BLaER1 (cell line): ENCODE results near the gene LDAH.

Experiments
- H3K27ac ChIP-seq: shearing (Covaris generic); formaldehyde crosslinking; 2 replicates; pipeline ENCODE4 v1.8.1; 2022
- H3K27me3 ChIP-seq: shearing (Covaris generic); formaldehyde crosslinking; 2 replicates; pipeline ENCODE4 v1.8.1; 2022
- H3K36me3 ChIP-seq: shearing (Covaris generic); formaldehyde crosslinking; 2 replicates; pipeline ENCODE4 v1.8.1; 2022
- H3K4me1 ChIP-seq: shearing (Covaris generic); formaldehyde crosslinking; 2 replicates; pipeline ENCODE4 v1.8.1; 2022
- H3K4me2 ChIP-seq: shearing (Covaris generic); formaldehyde crosslinking; 2 replicates; pipeline ENCODE4 v1.8.1; 2022
- H3K4me3 ChIP-seq: shearing (Covaris generic); formaldehyde crosslinking; 2 replicates; pipeline ENCODE4 v1.8.1; 2022
- H3K9ac ChIP-seq: shearing (Covaris generic); formaldehyde crosslinking; 2 replicates; pipeline ENCODE4 v1.8.1; 2022
- H3K9me3 ChIP-seq: shearing (Covaris generic); formaldehyde crosslinking; 2 replicates; pipeline ENCODE4 v1.8.1; 2022
- H4K20me1 ChIP-seq: shearing (Covaris generic); formaldehyde crosslinking; 2 replicates; pipeline ENCODE4 v1.8.1; 2022
- Cebpa-rat ChIP-seq: shearing (Covaris generic); IDR thresholded peaks from 2 replicates; pipeline ENCODE4 v1.8.1; 2022

LDAH gene

GRCh38 chr2:20691076-20691734, 131.7 kb downstream of the LDAH start:
- H3K36me3 ChIP-seq = peaks cover 79% of the 10 kb centered on the region

GRCh38 chr2:20689428-20690264, 133.3 kb downstream of the LDAH start:
- Histone ChIP-seq H3K27ac (no peak overlapping the region), H3K4me2 (no peak overlapping the region), H4K20me1 (no peaks in the 10 kb centered on the region), H3K27me3 (no peaks in the 10 kb centered on the region), H3K4me3 (no peak overlapping the region), H3K36me3 (peaks cover 81% of the 10 kb centered on the region), H3K9me3 (no peaks in the 10 kb centered on the region), H3K9ac (no peak overlapping the region), H3K4me1 (no peaks in the 10 kb centered on the region)
- no peak for TF ChIP-seq Cebpa-rat

More at GRCh38 chr2:20691076-20691734, 131.7 kb downstream of the LDAH start:
- Histone ChIP-seq H3K9me3 (no peaks in the 10 kb centered on the region), H4K20me1 (no peaks in the 10 kb centered on the region), H3K27ac (no peak overlapping the region), H3K27me3 (no peaks in the 10 kb centered on the region), H3K4me3 (no peak overlapping the region), H3K4me2 (no peak overlapping the region), H3K9ac (no peak overlapping the region), H3K4me1 (no peaks in the 10 kb centered on the region)
- TF ChIP-seq Cebpa-rat = no peak

- Histone ChIP-seq H3K9me3 (no peaks in the 10 kb centered on the region), H3K4me2 (no peak overlapping the region), H3K9ac (no peak overlapping the region), H3K4me3 (no peak overlapping the region), H3K27ac (no peak overlapping the region), H3K36me3 (peaks cover 81% of the 10 kb centered on the region), H4K20me1 (no peaks in the 10 kb centered on the region), H3K4me1 (no peaks in the 10 kb centered on the region), H3K27me3 (no peaks in the 10 kb centered on the region)
- TF ChIP-seq Cebpa-rat = no peak
These were observed 135.6 kb downstream of the LDAH start for GRCh38 chr2:20687260-20687832.

- TF ChIP-seq Cebpa-rat = no peak
- Histone ChIP-seq H3K4me1 (no peaks in the 10 kb centered on the region), H3K9me3 (no peaks in the 10 kb centered on the region), H3K36me3 (peaks cover 82% of the 10 kb centered on the region), H3K9ac (no peak overlapping the region), H4K20me1 (no peaks in the 10 kb centered on the region), H3K27me3 (no peaks in the 10 kb centered on the region), H3K4me3 (no peak overlapping the region), H3K4me2 (no peak overlapping the region), H3K27ac (no peak overlapping the region)
These were observed 138.3 kb downstream of the LDAH start for GRCh38 chr2:20684581-20685063.

GRCh38 chr2:20682167-20682920, 140.6 kb downstream of the LDAH start:
- H3K4me3 ChIP-seq = no peak overlapping the region
- H3K9ac ChIP-seq = no peak overlapping the region
- peaks cover 7% of the 10 kb centered on the region for H3K4me1 ChIP-seq
- H3K9me3 ChIP-seq = no peaks in the 10 kb centered on the region
- no peak for TF ChIP-seq Cebpa-rat
- no peaks in the 10 kb centered on the region for H4K20me1 ChIP-seq
- H3K27me3 ChIP-seq = no peaks in the 10 kb centered on the region
- H3K4me2 ChIP-seq = no peak overlapping the region
- H3K27ac ChIP-seq = no peak overlapping the region
- peaks cover 64% of the 10 kb centered on the region for H3K36me3 ChIP-seq

GRCh38 chr2:20680744-20681375, 142.0 kb downstream of the LDAH start:
- no peak overlapping the region for H3K4me3 ChIP-seq
- H3K27me3 ChIP-seq = no peaks in the 10 kb centered on the region
- H3K4me2 ChIP-seq = no peak overlapping the region
- no peak overlapping the region for H3K9ac ChIP-seq
- peaks cover 22% of the 10 kb centered on the region for H3K4me1 ChIP-seq
- H4K20me1 ChIP-seq = peaks cover 11% of the 10 kb centered on the region
- H3K9me3 ChIP-seq = no peaks in the 10 kb centered on the region
- no peak for TF ChIP-seq Cebpa-rat
- H3K36me3 ChIP-seq = peaks cover 49% of the 10 kb centered on the region
- H3K27ac ChIP-seq = no peak overlapping the region

GRCh38 chr2:20678780-20679179, 144.1 kb downstream of the LDAH start:
- no peak for TF ChIP-seq Cebpa-rat
- H3K4me3 ChIP-seq = no peak overlapping the region
- peaks cover 23% of the 10 kb centered on the region for H4K20me1 ChIP-seq
- H3K36me3 ChIP-seq = peaks cover 32% of the 10 kb centered on the region
- H3K9me3 ChIP-seq = no peaks in the 10 kb centered on the region
- no peak overlapping the region for H3K27ac ChIP-seq
- no peak overlapping the region for H3K9ac ChIP-seq
- H3K4me2 ChIP-seq = no peak overlapping the region
- peaks cover 37% of the 10 kb centered on the region for H3K4me1 ChIP-seq
- no peaks in the 10 kb centered on the region for H3K27me3 ChIP-seq

- Histone ChIP-seq H3K4me2 (no peak overlapping the region; the same call in 1 of the 2 replicates), H3K9ac (no peak overlapping the region), H3K4me3 (no peak overlapping the region), H3K27me3 (no peaks in the 10 kb centered on the region), H3K9me3 (no peaks in the 10 kb centered on the region), H3K27ac (no peak overlapping the region), H4K20me1 (peaks cover 23% of the 10 kb centered on the region), H3K36me3 (peaks cover 27% of the 10 kb centered on the region), H3K4me1 (peaks cover 37% of the 10 kb centered on the region)
- no peak for TF ChIP-seq Cebpa-rat
These were observed 144.9 kb downstream of the LDAH start for GRCh38 chr2:20678086-20678395.

- Histone ChIP-seq H3K4me1 (peaks cover 37% of the 10 kb centered on the region), H3K4me3 (no peak overlapping the region), H3K27ac (no peak overlapping the region), H3K4me2 (peak overlapping the region; percentile 79), H4K20me1 (peaks cover 27% of the 10 kb centered on the region), H3K27me3 (peaks cover 4% of the 10 kb centered on the region; the same call in 1 of the 2 replicates), H3K9ac (no peak overlapping the region), H3K9me3 (no peaks in the 10 kb centered on the region), H3K36me3 (peaks cover 21% of the 10 kb centered on the region)
- no peak for TF ChIP-seq Cebpa-rat
These were observed 145.4 kb downstream of the LDAH start for GRCh38 chr2:20677301-20678085.
